ENCODE measurements around the gene FSTL4.

The FSTL4 gene

DNA sequence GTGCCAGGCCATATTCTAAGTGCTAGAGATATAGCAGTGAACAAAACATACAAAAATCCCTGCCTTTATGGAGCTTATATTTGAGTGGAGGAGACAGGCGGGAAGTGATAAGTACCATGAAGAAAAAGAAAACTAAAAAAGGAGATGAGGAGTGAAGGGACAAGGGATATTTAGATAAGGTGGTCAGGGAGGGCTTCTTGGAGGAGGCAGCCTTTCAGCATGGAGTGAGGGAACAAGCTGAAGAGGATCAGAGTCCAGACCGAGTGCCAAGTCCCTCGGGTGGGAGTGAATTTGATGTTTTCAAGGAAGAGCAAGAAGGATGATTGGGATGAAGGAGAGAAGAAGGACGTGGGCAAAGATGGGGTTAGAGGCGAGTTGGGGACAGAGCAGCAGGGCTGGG lies 190.5 kb downstream of the FSTL4 start:
- DNase-seq (ENCODE audit: low read depth), result no peak

DNA sequence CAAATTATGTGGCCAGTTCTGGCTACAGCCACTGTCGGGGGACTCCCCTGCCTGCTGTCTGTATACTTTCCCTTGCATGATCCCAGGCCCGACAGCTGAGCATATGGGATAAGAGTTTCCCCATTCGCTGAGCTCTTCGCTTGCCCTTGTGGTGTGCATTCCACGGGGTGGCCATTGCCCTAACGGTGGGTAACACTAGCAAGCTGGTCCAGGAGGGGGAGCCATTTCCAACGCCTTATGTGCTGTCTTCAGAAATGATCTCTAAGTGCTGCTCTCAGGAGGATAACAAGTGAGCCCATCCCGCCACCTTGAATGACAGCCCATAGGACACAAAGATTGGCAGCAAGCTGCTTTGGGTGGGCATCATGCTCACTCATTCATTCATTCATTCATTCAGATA lies 190.9 kb downstream of the FSTL4 start:
- no peak for DNase-seq (ENCODE audit: low read depth)
- no peak overlapping the region for H3K4me3 ChIP-seq (ENCODE audit: low read depth, low read length)

More for the DNA sequence above, 190.5 kb downstream of the FSTL4 start:
- no peak overlapping the region for H3K4me3 ChIP-seq (ENCODE audit: low read depth, low read length)

DNA sequence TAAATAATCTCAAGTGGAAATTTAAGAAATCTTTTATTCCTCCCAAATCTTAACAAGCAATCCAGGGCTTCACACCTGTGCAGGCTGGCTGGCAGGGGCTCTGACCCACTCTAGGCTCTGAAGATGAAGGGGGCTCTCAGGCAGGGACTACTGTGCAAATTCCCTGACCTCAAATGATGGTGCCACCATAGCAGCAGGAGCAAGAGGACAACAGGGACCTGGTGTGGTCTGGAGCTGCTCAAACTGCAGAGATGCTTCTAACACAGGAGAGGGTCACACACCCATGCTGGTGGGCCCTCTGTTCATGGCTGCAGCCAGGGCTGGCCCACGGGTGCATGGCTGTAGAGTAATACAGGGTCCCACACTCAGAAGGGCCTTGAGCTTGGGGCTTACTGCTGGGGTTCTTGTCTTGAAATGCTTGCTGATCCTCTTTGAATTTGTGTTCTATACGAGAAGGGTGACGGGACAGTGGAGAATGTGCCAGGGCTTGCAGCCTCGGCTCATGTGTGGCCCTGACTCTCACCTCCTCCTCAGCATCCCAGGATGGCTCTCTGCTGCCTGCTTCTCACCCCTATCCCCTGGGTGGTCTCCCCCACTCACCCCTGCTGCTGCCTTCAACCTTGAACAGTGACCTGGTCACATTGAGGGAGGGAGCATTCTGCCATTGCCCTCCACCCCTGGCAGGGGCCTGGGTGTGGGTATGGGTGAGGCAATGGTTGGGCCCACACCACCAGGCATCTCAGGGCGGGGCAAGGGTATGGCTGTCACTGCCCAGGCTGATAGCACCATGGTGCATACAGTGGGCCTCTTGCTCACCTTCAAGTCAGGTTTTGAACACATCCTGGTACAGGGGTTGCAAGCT lies 191.7 kb downstream of the FSTL4 start:
- H3K4me3 ChIP-seq (ENCODE audit: low read depth, low read length), result no peak overlapping the region
- no peak for DNase-seq (ENCODE audit: low read depth)

DNA sequence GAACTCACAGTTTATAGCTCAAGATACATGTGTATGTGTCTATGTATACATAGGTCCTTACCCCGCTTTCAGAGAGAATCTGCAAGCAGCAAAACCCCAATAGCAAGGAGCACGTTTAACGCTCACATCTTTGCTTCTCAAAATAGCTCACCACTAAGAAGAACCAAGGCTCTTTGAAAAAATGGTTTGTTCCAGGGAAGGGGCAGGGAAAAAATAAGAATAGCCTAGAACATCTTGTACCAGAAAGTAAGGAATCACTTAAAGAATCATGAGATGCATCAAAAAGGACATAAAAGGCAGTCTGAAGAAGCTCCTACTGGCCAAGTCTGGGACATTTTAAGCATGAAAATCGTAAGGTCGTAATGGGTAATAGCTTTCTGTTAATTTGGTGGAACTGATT lies 196.4 kb downstream of the FSTL4 start:
- no peak overlapping the region for H3K4me3 ChIP-seq (ENCODE audit: low read depth, low read length)
- no peak for DNase-seq (ENCODE audit: low read depth)

DNA sequence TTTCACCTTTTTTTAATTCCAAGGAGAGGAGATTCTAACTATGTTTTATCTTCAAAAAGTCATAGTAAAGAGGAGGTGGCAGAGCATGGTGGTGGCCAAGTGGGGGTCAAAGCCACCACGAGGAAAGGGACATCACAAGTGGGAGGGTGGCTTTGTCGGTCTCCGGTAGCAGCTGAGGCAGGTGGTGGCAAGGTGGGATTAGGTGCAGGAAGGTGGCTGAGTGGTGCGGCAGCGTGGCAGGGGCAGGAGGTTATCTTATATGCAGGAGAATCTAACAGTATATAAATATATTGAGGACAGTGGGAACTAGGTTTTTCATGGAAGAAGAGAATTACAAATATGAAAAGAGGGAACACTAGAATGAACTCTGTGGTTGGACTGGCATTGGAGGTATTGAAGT lies 196.8 kb downstream of the FSTL4 start:
- no peak overlapping the region for H3K4me3 ChIP-seq (ENCODE audit: low read depth, low read length)
- no peak for DNase-seq (ENCODE audit: low read depth)

DNA sequence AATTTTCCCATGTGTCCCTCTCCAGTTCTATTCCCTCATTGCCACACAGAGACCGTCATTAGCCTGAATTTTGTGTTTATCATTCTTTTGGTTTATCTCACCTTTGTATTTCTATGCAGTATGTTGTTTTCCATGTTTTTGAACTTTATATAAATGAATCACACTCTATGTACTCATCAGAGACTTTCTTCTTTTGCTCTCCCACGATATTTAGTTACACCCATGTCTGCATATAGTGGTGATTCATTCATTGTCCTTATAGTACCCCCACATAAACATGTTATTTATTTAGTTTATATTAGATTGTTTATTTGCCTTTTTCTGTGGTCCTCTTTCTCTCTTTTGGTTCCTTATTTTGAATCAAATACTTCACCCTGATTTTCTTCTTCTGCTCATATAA lies 199.7 kb downstream of the FSTL4 start:
- no peak for DNase-seq (ENCODE audit: low read depth)
- no peak overlapping the region for H3K4me3 ChIP-seq (ENCODE audit: low read depth, low read length)

DNA sequence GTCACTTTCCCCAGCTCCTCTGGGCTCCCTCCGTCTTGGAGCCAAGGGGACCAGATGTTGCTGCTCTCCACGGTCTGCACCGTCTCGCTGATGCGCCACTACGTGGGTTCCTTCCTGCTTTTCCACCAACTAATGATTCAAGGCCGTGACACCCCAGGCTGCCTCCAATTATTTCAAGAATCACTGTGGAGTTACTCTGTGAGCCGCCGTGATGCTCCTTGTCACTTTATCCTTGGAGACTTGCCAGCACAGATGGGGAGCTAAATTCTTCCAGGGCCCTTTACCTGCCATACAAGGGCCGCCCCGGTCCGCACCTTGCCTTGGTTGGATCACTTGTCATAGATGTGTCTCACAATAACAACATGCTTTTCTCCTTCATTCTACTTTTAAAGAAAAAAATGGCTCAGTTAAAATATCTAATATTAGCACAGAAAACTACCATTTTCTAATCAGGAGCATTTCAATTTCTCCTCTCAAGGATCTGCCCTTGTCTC lies 202.0 kb downstream of the FSTL4 start:
- no peak for DNase-seq (ENCODE audit: low read depth)
- H3K4me3 ChIP-seq (ENCODE audit: low read depth, low read length), result no peak overlapping the region

DNA sequence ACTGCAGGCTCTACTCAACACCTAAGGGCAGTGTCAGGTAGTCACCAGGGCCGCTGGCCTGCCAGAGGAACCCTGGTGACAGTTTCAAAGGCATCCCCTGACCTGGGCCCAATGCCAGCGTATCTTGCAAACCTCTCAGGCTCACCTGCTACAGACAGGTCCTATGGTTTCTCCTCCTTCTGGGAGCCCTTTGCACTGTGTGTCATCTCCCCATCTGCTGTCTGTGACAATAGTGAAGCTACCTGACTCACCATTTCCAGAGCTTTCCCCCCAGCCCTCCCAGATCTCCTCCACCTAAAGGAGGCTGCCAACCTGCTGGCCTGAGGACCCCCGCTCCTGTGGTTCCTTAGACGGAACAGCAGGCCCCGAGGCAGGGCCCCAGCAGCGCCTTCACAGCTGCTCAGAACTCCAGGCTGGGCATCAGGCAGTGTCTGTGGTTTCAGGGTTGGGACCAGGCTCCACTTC lies 203.1 kb downstream of the FSTL4 start:
- H3K4me3 ChIP-seq (ENCODE audit: low read depth, low read length), result no peak overlapping the region
- DNase-seq (ENCODE audit: low read depth), result no peak

DNA sequence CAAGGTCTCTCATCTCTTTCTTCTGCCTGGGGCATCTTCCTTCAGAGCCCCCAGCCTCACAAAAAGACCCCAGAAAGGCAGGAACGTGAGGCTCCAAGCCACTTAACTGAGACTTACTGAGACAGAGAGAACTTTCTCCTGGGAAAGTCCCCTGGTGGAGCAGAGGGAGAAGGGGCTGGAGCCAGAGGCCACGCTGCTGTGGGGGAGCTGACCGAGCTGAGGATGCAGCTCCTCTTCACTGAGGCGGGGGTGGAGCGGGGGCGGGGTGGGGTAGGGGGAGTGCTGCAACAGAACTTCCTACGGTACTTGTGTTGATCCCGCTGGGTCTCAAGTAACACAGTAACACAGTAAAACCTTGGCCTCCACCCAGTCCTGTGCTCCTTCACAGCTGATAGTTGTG lies 204.0 kb downstream of the FSTL4 start:
- DNase-seq (ENCODE audit: low read depth), result no peak
- no peak overlapping the region for H3K4me3 ChIP-seq (ENCODE audit: low read depth, low read length)

DNA sequence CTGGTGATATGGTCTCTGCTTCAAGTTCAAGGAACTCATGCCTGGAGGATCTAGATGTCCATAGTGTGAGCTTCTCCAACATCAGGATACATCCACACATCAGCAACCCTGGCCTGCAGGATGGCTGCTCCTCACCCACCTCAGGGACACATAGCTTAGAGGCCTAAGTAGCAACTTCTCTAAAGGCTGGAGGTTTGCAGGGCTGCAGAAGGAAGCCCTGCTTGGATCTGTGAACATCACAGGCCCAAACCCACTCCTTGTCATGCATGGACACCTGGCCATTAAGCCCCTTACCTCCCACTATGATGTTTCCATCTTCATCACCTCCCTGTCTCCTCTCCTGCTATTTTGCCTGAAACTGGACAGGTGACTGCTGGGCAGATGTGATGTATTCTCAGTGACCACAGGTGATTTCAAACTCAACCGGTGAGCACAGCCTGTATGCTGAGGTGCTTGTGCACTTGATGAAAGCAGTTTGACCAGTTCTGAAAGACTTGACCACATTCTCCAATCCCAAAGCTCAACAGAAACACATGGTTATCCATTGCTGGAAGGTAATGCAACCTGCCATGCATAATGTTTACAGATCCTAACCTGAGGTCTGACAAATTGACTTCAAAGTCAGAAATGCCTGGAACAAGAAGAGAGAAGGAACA lies 205.2 kb downstream of the FSTL4 start:
- H3K4me3 ChIP-seq (ENCODE audit: low read depth, low read length), result no peak overlapping the region
- DNase-seq (ENCODE audit: low read depth), result no peak

DNA sequence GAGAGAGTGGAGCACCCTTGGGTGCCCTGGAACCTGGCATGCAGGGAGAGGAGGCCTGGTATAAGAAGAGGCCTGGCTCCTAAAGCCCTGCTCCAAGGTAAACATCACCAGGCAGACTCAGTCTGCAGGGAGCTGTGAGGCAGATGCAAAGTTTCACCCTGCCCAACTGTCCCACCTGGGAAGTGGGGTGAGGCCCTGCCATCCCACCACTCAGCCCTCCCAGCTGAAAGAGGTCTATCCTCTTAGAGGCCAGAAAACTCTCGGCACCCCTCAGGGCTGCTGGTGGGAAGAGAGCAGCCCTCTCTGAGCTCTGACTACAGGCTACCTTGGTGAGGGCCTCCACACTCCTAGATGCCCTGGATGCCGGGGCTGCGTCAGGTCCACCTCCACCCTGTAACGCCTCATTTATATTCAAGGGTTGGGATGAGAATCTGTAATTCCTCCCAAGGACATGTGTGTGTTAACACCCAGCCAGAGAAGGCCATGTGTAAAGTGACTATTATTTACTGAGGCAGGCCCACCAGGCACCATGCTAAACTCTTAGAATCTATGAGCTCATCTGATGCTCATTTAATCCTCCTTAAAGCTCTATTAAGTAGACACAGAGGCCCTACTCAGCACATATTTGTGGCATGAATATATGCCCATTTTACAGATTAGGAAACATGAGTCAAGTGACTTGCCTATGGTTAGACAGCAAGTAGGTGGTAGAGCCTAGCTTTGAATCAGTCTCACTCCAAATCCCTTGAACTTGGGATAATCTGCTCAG lies 205.9 kb downstream of the FSTL4 start:
- no peak for DNase-seq (ENCODE audit: low read depth)

DNA sequence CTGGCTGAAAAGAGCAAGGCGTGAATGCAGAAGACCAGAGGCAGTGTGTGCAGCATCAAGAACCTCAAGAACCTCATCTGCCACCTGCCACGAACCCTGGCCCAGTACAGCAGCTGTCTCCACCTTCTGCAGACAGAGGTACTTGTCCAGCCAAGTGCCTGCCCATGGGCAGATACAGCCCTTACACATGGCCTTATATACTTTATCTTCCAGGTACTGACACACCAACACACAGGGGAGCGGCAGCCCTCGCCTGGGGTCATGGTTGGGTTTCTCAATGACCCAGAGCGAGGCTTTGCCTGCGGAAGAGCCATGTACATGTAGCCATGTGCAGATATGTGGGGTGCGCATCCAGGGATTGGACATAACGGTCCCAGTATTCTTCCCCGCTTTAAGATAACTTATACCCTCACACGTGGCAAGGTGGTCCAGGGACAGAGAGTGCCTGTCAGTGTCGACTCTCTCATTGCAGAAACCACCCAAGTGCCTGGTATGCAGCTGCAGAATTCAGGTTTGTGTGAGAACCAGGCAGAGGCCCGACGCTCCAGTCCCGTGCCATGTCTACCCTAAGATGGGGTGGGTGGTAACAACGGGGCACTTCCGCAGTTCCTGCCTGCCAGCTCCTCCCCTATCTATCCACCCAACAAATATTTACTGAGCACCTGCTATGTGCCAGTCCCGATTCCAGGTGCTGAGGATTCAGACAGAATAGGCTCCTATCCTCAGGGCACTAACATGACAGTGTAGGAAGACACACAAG lies 206.9 kb downstream of the FSTL4 start:
- no peak overlapping the region for H3K4me3 ChIP-seq (ENCODE audit: low read depth, low read length)
- no peak for DNase-seq (ENCODE audit: low read depth)

More for the DNA sequence above, 205.9 kb downstream of the FSTL4 start:
- H3K4me3 ChIP-seq (ENCODE audit: low read depth, low read length), result no peak overlapping the region

DNA sequence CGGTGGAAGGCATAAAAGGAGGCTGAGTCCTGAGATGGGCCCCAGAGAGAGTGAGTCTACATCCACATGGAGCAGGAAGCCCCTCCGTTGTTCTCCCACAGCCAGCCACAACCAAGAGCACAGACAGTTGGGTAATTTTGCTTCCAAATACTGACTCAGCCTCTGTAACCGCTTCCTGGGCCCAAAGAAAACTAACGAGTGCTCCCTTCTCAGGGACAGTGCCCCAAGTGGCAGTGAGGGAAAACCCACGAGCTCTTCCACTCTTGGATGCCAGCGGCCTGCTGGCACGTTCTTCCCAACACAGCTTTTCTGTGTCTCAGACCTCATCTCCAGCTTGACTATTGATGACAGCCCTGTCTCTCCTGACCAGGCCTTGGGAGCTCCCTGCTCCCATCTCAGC lies 207.6 kb downstream of the FSTL4 start:
- no peak for DNase-seq (ENCODE audit: low read depth)
- H3K4me3 ChIP-seq (ENCODE audit: low read depth, low read length), result no peak overlapping the region

DNA sequence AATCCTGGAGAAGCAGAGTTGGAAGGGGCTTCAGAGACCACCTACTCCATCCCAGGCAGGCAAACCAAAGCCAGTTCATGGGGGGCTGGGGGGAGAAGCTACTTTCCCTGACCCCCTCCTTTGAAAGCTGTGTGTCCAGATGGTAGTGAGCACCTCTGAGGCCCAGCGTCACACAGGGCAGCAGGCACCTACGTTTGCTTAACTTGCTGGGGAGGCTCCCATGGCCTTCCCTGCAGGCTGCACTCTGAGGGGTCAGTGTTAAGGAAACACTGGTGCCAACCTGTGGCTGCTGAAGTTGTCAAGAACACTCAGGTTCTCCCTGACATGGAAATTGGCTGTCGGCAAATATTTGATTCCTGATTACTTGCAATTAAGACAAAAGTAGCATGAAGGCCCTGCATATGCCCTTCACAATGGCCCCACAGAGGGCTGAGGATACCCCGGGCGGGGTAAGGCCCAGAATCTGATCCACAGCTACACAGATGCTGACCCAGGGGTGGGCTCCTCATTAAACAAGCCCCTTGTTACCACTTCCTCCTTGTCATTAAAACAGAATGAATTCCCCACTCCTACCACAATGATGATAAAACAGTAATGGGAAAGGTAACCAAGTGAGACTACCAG lies 208.5 kb downstream of the FSTL4 start:
- H3K4me3 ChIP-seq (ENCODE audit: low read depth, low read length), result no peak overlapping the region
- DNase-seq (ENCODE audit: low read depth), result no peak

DNA sequence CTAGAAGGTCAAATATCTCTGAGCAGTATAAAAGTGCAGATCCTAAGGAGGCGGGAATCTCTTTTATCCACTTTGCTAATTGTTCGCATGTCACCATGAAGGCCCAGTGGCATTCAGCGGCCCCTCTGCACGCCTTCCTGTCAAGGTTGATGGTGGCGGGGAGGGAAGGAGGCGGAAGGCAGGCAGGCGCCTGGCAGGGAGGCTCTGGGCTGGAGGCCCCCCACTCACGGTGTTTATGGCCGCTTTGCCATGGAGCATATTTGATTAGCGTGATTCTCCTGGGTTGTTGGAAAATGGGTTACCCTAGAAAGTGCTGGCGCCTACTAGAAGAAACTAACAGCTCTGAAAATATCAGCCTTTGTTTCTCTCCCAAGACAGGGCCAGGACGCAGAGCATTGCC lies 209.6 kb downstream of the FSTL4 start:
- no peak for DNase-seq (ENCODE audit: low read depth)

DNA sequence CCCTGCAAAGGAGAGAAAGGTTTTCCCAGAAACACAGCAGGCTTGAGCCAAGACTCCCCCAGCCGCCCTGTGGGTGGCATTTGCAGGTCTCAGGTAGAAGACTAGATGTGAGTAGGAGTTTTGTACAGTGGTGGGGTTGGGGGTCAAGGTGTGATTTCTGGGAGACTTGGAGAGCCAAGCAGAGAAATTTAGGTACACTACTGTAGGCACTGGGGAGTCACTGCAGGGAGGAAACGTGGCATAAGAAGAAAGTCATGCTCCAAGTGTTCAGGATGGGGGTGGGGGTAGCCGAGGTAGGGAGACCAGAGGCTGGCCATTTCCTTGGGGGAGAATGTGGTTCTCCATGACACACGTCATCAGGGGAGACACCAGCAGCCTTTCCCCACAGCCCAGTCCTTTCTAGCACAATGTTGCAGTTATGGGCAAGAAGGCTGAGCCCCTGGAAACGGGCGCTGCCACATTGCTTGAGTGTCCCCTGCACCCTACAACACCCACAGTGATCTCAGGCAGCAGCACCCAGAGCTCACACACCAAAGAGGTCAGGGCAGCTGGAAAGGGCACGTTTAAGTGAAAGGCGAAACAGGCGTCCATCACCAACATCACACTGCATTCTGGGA lies 210.5 kb downstream of the FSTL4 start:
- no peak overlapping the region for H3K4me3 ChIP-seq (ENCODE audit: low read depth, low read length)
- no peak for DNase-seq (ENCODE audit: low read depth)

More for the DNA sequence above, 209.6 kb downstream of the FSTL4 start:
- no peak overlapping the region for H3K4me3 ChIP-seq (ENCODE audit: low read depth, low read length)

DNA sequence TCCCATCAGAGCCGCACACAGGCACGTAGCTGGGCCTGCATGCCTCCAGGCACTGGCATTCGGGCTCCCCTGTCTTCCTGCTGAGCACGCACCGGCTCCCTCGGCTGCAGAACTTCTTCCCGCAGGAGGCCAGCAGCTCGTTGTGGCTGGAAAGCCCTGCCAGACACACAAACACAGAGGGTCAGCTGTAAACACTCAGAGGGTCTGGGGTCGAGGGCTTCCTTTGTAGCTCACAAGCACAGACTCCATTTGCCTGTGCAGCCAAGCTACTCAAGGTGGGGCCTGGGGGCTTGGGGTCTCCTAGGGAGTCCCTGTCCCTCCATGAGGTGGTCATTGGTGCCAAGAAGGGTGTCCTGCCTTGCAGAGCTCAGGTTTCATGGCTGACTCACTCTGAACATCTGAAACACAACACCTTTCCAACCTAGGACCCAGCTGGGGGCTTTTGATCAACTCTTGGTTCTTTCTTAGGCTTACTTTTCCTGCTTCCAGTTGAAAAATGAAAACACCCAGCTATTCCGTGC lies 211.4 kb downstream of the FSTL4 start:
- DNase-seq (ENCODE audit: low read depth), result no peak

DNA sequence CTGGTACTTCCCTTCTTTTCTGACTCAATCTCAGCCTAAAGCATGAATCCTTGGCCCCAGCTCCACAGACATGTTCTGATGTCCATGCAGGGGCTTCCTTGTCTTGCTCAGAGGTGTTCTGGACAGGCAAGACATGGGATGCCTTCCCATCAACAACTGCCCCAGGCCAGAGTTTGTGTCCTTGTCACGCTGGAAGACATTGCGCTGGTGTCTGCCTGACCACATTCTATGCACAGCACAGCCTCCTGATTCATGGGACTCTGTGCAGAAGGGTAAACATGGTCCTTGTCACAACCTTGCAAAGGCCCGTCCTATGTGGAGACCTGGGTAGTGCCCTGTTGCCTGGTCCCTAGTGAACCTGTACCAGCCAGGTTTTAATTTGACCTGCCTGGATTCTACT lies 212.2 kb downstream of the FSTL4 start:
- no peak overlapping the region for H3K4me3 ChIP-seq (ENCODE audit: low read depth, low read length)
- DNase-seq (ENCODE audit: low read depth), result no peak

More for the DNA sequence above, 211.4 kb downstream of the FSTL4 start:
- H3K4me3 ChIP-seq (ENCODE audit: low read depth, low read length), result no peak overlapping the region
